ENCODE results near the gene CDYL. TPM values are rescaled to one million over a fixed set of nuclear protein-coding genes. Genes with fewer than 3 reads are reported as not detected.
A peak's percentile ranks its signal among the peaks of the same experiment; 100 is the strongest.
"Not testable (repeated sequence)": the region's sequence is repeated elsewhere in the genome, so short reads cannot be mapped to it uniquely, and the experiment has no call there.

CDYL gene
- total RNA-seq, 1 donor from 2014 or later = 27.2 TPM

DNA sequence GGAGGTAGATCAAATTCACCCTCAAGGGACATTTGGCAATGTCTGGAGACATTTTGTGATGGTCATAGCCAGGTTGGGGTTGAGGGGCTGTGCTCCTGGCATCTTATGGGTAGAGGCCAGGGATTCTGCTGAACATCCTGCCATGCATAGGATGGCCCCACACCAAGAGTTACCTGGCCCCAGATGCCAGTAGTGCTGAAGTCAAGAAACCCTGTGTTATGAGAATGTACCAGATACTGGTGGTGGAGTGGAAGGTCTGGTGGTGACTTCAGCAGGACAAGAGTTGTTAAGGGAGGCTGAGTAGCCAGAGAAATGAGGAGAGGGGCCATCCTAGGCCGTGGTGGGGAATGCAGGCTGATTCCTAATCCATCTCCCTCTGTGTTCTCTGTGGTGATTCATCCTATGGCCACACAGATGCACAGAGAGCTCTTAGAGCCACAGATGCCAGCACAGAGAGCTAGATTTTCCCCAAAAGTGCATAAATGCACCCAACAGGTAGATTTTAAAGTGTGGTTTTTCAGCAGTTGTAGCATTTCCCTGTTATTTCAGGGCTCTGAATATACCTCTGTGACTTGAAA lies 43.6 kb downstream of the CDYL start:
- ATAC-seq (ENCODE audit: poor library complexity) (no peak), DNase-seq (no peak)
- intact Hi-C loops (cut with DNase I) = no loop called here

DNA sequence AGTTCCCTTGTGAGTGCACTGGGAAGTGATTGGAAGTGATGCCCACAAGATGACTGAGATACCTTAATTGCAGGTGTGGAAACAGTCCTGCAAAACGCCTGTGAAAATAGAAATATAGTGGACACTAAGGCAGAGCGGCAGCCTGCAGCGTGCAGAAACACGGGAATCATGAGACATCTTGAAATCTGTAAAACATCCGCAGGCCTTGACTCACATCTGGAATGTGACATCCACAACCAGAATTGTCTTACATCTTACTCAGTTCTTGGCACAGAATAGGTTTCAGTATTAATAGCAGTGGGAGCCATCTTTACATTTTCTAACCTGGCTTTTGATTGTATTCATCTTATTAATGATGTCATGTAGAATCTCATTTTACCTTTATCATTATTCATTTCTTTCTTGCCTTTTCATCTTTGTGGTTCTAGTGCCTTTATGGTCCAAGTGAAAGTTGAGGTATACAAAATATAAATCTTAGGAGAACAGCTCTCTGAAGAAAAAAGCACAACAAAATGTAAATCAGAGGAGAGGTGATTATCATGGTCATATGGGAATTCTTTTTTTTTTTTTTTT lies 44.6 kb downstream of the CDYL start:
- intact Hi-C loops (cut with DNase I) = no loop called here
- no peak for DNase-seq
- no peak for ATAC-seq (ENCODE audit: poor library complexity)

DNA sequence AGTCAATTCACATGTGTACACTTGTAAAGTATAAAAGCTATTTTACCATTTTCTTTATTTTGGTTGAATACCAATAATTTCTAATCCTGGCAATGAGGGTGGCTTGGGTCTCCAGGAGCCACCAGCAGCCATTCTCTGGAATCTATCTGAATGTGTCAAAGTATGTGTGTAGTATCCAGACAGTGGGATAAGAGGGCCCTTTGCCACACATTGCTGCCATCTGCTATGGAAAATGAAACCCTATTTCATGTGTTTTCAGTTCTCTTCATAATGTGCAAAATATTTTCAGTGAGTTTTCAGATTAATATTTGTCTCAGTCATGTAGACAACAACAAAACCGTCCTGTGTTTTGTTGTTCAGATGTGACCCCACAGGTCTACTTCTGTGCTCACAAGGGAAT lies 46.3 kb downstream of the CDYL start:
- no peak for DNase-seq
- intact Hi-C loops (cut with DNase I) = no loop called here
- no peak for ATAC-seq (ENCODE audit: poor library complexity)

DNA sequence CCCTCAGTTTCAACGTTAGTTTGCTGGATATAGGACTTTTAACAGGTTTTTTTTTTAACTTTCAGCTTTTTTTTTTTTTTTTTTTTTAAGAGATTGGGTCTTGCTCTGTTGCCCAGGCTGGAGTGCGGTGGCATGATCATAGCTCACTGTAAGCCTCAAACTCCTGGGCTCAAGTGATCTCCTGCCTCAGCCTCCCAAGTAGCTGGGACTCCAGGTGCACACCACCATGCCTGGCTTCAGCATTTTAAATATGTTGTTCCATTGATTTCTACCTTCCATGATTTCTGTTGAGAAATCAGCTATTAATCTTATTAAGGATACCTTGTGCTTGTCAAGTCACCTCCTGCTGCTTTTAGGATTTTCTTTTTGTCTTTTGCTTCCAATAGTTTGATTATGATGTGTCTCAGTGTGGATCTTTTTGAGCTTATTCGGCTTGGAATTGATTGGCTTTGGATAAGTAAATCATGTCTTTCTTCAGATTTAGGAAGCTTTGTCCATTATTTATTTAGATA lies 52.0 kb downstream of the CDYL start:
- DNase-seq (no peak), ATAC-seq (ENCODE audit: poor library complexity) (no peak)
- intact Hi-C loops (cut with DNase I) = no loop called here

DNA sequence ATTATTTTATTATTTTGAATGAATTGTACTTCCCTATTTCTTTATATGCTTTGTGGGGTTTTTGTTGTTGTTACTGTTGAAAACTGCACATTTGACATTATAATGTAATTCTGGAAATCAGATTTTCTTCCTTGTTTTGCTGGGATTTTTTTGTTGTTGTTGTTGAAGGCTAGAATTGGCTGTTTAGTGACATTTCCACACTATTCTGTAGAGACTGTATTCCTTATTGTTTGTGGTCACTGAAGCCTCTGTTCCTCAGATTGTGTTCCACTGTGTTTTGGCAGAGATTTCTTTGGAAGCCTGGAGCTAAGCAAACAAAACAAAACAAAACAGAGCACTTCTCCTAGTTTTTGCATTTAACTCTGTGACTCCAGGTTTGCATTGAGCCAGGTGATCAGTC lies 52.9 kb downstream of the CDYL start:
- DNase-seq = no peak
- no peak for ATAC-seq (ENCODE audit: poor library complexity)
- intact Hi-C loops (cut with DNase I) = no loop called here

GRCh38 chr6:4835540-4835939 lies 59.3 kb downstream of the CDYL start:
- DNase-seq; ATAC-seq (ENCODE audit: poor library complexity); intact Hi-C loops (cut with DNase I): not testable (repeated sequence)

DNA sequence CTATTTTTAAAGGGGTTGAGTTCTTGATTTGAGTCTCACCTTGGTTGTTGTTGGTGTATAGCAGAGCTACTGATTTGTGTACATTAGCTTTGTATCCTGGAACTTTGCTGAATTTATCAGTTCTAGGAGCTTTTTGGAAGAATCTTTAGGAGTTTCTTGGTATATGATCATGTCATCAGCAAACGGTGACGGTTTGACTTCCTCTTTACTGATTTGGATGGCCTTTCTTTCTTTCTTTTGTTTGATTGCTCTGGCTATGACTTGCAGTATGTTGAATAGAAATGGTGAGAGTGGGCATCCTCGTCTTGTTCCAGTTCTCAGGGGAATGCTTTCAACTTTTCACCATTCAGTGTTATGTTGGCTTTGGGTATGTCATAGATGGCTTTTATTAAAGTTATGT lies 64.0 kb downstream of the CDYL start:
- intact Hi-C loops (cut with DNase I) = no loop called here
- ATAC-seq (ENCODE audit: poor library complexity) = no peak
- DNase-seq = no peak

DNA sequence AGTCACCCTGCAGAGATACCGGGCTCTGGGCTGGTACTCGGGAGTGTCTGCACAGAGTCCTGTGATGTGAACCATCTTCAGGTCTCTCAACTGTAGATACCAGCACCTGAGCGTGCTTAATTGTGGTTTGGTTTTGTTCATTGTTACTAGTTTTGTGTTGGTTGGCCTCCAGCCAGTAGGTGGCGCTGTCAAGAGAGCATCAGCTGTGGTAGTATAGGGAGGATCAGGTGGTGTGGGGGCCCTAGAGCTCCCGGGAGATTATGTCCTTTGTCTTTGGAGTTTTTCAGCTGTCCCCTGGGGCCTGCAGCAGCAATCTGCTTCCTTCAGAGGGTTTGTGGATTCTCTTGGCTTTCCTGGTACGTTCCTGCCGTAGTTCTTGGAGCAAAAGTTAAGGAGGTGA lies 67.9 kb downstream of the CDYL start:
- DNase-seq (no peak), ATAC-seq (ENCODE audit: poor library complexity) (no peak)
- intact Hi-C loops (cut with DNase I) = no loop called here

DNA sequence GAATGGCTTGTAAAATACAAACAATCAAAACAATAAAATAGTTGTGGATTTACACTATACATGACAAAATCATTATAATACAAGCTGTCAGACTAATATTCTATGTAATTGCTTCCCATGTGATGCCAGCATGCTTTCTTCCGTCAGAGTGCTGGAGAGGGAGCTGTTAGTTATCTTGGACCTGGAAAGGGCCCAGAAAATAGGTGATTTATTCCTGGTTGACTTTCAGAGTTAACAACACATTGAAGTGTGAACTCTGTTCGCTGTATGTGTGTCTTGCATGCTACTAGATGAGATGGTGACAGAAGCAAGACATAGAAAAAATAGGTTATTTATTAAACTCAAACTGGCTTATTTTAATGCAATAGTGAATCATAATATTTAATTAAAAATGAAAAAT lies 70.2 kb downstream of the CDYL start:
- no peak for DNase-seq
- ATAC-seq (ENCODE audit: poor library complexity) = no peak
- intact Hi-C loops (cut with DNase I) = no loop called here

DNA sequence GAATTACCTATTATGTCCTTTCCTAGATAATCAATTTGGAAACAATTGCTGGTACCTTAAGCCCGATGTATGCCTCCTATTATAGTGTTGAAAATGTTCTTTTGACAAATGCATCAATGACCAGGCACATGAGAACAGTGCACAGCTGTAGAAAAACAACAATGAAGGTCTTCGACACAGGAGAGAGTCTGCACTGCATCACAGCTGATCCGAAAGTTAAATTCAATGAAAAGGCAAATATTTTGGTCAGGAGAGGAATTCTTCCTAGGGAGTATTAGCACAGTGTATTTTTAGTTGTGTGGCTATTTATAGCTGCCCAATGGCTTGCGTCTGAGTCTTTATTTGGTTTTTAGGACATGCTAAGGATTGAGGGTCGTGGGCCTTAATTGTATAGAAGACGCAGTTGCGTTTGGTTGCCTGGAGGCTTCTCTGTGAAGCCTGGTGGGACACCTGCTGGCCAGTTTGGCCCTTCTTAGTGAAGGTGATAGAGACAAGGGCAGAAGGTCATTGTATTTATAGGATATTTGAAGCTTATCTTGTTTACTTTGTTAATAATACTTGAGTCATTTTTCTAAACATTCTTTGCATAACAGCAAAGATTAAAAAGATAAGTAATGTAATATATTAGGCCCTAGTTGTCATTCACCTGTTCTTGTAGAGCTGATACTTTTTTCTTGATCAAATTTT lies 72.3 kb downstream of the CDYL start:
- intact Hi-C loops (cut with DNase I) = no loop called here
- no peak for DNase-seq
- peak; percentile 89 for ATAC-seq (ENCODE audit: poor library complexity)

DNA sequence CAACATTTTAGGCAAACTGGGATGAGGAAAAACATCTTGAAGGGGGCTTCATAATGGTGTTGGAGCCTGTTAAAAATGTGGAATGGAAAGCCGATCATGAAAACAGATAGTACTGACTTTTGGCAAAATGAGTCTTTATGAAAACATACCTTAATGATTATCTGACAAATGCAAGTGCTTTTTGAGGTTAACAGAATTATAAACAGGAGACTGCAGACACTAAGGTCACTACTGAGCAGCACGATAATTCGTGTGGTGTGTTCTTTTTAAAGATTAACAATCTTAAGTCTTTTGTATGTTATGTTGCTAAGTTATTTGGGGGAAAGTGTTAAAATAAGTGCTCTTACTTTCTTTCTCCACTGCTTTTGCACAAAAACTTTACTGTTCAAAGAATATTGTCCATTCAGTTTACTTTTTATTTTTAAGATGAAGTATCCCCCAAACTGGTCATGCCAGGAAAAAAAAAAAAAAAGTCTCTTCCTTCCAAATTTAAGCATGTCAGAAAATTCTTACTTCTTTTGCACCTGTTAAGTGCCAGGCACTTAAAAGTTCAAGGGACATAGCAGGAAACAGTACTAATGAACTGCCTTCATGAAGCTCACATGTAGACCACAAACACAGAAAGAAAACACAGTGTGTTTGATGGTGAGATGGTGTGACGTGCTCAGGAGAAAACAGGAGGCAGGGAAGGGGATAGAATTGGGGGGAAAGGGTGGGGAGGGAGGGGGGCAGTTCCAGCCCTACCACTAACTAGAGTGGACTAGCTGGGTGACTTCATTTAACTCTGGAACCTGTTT lies 73.2 kb downstream of the CDYL start:
- DNase-seq = no peak
- intact Hi-C loops (cut with DNase I) = no loop called here
- ATAC-seq (ENCODE audit: poor library complexity) = no peak

GRCh38 chr6:4851035-4851434 lies 74.8 kb downstream of the CDYL start:
- intact Hi-C loops (cut with DNase I) = no loop called here
- no peak for DNase-seq
- no peak for ATAC-seq (ENCODE audit: poor library complexity)

GRCh38 chr6:4852186-4852585 lies 76.0 kb downstream of the CDYL start:
- intact Hi-C loops (cut with DNase I); DNase-seq; ATAC-seq (ENCODE audit: poor library complexity): not testable (repeated sequence)

DNA sequence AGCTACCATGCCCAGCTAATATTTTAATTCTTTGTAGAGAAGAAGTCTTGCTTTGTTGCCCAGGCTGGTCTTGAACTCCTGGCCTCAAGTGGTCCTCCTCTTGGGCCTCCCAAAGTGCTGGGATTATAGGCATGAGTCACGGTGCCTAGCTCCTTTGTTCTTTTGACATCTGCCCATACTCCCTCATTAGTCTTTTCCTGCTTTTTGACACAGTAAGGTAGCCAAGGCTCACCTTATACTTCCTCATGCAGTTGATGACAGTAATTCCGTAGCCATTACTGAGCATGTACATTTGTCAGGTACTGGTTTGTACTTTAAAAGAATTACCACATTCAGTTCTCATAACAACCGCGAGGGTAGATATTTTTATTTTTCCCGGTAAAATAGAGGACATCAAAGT lies 76.7 kb downstream of the CDYL start:
- ATAC-seq (ENCODE audit: poor library complexity) (no peak), DNase-seq (no peak)

GRCh38 chr6:4853349-4853748 lies 77.1 kb downstream of the CDYL start:
- no peak for DNase-seq
- ATAC-seq (ENCODE audit: poor library complexity) = no peak
- intact Hi-C loops (cut with DNase I) = no loop called here

More for the DNA sequence above, 76.7 kb downstream of the CDYL start:
- intact Hi-C loops (cut with DNase I) = no loop called here

DNA sequence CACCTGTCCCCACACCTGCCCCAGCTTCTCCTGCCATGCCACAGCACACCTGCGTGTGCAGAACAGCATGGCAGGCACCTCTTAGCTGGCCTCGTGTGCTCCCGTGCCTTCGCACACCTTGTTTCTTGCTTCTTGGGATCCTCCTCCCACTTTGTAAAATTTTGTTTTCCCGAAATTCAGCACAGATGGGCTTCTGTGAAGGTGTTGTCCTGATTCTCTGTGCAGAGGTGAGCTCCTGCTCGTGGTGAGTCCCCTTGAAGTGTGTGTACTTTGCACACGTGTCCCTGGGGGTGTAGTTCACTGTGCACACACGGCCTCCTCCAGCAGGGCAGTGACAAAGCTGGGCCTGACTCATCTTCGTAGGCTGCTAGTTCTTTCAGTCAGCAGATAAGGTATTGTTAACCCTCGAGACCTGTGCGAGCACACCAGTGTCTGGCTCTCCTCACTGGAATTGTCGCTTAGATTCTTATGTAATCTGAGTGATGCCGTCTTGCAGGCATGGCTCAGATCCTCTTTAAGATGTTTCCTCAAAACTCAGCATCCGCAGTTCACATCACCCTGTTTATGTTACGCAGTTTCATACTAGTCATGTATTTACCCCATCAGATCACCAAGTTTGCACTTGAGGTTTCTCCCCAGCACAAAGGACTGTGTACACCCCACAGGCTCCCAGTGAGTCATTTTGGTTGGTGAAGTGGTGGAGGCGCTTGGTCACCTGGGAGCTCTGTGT lies 77.7 kb downstream of the CDYL start:
- DNase-seq (no peak), ATAC-seq (ENCODE audit: poor library complexity) (no peak)
- intact Hi-C loops (cut with DNase I) = no loop called here

GRCh38 chr6:4856785-4857184 lies 80.6 kb downstream of the CDYL start:
- intact Hi-C loops (cut with DNase I) = no loop called here
- DNase-seq = no peak
- no peak for ATAC-seq (ENCODE audit: poor library complexity)

GRCh38 chr6:4858194-4859015 lies 82.2 kb downstream of the CDYL start:
- intact Hi-C loops (cut with DNase I) = no loop called here
- DNase-seq (no peak), ATAC-seq (ENCODE audit: poor library complexity) (peak; percentile 20)

Data from Right ventricle myocardium superior (tissue), 1 donor.